GM20000 (cell line): Measurements from ENCODE around the gene CTDSPL.

ENCODE experiments used
- DNase-seq: peaks from one replicate; pipeline ENCODE4 v3.0.0; 2012; ENCODE audit warnings: low spot score
- CTCF ChIP-seq: IDR thresholded peaks from 2 replicates; pipeline ENCODE4 v1.5.1; 2012; ENCODE audit warnings: mild to moderate bottlenecking, control low read depth; ENCODE audit errors: extremely low read depth, missing control alignments

CTDSPL gene

GRCh38 chr3:37855363-37855970 lies 6.2 kb upstream of the CTDSPL start:
- TF ChIP-seq CTCF = peak; percentile 84
- DNase-seq = peak; percentile 84

- no peak for DNase-seq
- no peak for TF ChIP-seq CTCF
These were observed 5.3 kb upstream of the CTDSPL start for GRCh38 chr3:37856381-37856780.

GRCh38 chr3:37858742-37859141 lies 2.9 kb upstream of the CTDSPL start:
- no peak for DNase-seq
- no peak for TF ChIP-seq CTCF

- TF ChIP-seq CTCF = no peak
- no peak for DNase-seq
These were observed 2.3 kb upstream of the CTDSPL start for GRCh38 chr3:37859354-37859753.

GRCh38 chr3:37859908-37860199 lies 1.8 kb upstream of the CTDSPL start:
- TF ChIP-seq CTCF = no peak

GRCh38 chr3:37862219-37862902 lies 681 bp downstream of the CTDSPL start:
- no peak for TF ChIP-seq CTCF
- peak; percentile 38 for DNase-seq

More at GRCh38 chr3:37859908-37860199, 1.8 kb upstream of the CTDSPL start:
- peak; percentile 8 for DNase-seq

GRCh38 chr3:37862903-37863815 lies 1.5 kb downstream of the CTDSPL start:
- no peak for TF ChIP-seq CTCF
- DNase-seq = peak; percentile 11
